ENCODE results near the gene AUNIP.

The AUNIP gene

GRCh38 chr1:25811384-25812082, 47.7 kb downstream of the AUNIP start:
- DNase-seq (ENCODE audit: low read depth in 2 of 2, low spot score in 1 of 2), result no peak

GRCh38 chr1:25810341-25811299, 48.6 kb downstream of the AUNIP start:
- peak; percentile 46 to 78 for DNase-seq (ENCODE audit: low read depth in 2 of 2, low spot score in 1 of 2)

DNA sequence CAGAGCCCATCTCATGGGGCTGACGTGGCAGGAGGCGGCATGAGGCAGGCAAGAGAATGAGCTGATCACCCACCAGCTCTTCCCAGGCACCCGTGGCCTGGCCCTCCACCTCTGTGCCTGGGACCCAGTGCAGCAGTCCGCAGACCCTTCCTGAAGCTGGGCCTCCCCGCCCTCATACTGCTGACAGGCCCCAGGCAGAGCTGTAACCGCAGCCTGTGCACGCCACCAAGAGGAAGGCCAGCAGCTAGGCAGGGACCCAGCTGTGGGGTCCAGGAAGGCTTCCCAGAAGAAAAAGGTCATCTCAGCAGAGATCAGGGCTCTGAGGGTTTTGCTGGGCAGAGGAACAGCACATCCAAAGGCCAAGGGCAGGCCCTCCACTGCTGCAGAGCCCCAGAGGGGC, 49.3 kb downstream of the AUNIP start:
- no peak for DNase-seq (ENCODE audit: low read depth in 2 of 2, low spot score in 1 of 2)

DNA sequence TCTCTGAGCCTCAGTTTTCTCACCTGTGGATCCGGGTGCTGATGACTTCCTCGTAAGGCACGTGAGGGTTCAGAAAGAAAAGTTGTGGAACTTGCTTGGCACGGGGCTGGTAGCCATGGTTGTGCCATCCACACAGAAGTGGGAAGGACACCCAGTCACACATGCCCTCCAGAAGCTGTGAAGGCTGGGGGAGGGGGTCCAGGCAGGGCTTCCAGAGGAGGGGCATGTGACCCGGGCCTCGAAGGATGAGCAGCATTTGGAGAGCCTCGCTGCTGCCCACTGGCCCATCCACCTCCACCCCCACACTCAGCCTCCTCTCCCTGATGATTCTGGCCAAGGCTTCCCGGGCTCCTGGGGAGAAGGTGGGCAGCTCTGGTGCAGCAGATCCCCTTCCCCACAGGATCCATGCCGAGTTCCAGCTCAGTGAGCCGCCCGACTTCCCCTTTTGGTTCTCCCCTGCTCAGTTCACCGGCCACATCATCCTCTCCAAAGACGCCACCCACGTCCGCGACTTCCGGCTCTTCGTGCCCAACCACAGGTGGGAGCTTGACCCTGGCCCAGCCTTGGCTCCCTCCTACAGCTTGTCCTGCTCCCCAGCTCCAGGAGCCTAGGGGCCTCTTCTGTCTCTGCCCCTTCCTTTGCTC, 49.9 kb downstream of the AUNIP start:
- no peak for DNase-seq (ENCODE audit: low read depth in 2 of 2, low spot score in 1 of 2)

DNA sequence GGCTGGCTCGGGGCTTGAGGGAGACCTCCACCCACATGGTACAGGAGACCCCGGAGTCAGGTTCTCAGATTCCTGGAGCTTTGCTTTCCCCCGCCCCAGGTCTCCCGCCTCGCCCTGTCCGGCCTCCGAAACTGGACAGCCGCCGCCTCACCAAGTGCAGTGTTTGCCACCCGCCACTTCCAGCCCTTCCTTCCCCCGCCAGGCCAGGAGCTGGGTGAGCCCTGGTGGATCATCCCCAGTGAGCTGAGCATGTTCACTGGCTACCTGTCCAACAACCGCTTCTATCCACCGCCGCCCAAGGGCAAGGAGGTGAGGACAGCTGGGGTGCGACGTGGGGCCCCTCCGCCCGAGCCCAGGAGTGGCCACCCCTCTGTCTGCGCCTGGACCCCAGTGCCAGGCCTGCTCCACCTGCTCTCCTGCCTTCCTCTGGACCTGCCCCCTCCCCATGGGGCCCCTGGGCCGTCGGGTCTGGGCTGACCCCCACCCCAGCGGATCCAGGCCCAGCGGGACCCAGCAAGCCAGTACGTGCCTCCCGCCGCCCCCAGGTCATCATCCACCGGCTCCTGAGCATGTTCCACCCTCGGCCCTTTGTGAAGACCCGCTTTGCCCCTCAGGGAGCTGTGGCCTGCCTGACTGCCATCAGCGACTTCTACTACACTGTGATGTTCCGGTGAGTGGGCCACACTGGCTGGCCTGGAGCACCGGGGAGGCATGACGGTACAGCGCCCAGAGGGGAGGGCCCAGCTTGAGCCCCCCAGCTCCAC, 50.6 kb downstream of the AUNIP start:
- no peak for DNase-seq (ENCODE audit: low read depth in 2 of 2, low spot score in 1 of 2)

- no peak for DNase-seq (ENCODE audit: low read depth in 2 of 2, low spot score in 1 of 2)
Measured at GRCh38 chr1:25807480-25808390, 51.5 kb downstream of the AUNIP start.

DNA sequence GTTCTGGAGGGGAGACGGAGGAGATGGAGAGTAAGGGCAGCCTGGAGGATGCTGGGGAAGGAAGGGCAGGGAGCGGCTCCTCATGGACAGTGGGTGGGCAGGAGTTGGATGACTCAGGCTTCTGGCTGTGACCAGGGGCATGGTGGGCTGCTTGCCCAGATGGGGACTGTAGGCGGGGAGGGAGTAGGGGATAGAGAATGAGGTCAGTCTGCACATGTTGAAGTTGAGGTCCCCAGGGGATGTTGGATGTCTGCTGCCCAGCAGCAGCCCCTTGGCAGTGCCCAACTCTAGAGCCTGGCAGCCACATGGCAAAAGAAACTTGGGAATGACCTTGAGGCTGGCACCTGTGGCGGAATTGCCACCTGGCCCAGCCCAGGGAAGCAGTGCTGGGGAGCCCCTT, 52.8 kb downstream of the AUNIP start:
- no peak for DNase-seq (ENCODE audit: low read depth in 2 of 2, low spot score in 1 of 2)

- no peak for DNase-seq (ENCODE audit: low read depth in 2 of 2, low spot score in 1 of 2)
Measured at GRCh38 chr1:25805863-25806225, 53.4 kb downstream of the AUNIP start.

DNA sequence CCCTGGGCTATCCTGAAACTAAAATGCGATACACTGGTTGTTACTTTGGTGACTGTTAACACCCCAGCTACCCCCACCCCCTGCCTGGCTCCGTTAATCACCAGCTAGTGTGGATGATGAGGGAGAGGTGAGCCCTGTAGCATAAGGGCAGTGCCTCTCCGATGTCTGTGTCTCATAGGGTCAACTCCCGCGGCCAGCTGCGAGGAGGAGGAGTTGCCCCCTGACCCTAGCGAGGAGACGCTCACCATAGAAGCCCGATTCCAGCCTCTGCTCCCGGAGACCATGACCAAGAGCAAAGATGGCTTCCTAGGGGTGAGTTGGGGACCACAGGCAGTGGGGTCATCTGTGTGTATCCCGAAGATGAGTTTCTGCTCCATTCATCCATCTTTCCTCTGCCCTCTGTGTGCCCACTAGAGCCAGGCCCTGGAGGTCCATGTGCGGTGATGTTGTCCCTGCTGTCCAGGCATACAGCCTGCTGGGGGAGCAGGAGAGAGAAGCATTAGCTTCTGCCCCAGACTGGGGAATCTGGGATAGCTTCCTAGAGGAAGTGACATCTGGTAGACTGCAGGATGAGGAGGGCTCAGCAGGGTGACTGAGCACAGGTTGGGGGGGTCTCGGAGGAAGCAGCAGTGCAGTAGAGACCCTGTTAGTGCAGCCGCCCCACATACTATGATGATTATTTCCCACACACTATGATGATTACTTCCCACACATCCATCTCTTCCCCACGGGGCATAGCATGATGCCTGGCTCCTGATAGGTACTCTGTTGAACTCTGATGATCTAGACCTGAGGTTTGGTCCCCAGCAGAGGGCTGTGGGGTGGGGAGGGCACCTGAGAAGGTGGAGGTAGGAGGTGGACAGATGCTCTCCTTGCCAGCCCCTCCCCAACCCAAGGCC, 54.0 kb downstream of the AUNIP start:
- DNase-seq (ENCODE audit: low read depth in 2 of 2, low spot score in 1 of 2), result no peak

DNA sequence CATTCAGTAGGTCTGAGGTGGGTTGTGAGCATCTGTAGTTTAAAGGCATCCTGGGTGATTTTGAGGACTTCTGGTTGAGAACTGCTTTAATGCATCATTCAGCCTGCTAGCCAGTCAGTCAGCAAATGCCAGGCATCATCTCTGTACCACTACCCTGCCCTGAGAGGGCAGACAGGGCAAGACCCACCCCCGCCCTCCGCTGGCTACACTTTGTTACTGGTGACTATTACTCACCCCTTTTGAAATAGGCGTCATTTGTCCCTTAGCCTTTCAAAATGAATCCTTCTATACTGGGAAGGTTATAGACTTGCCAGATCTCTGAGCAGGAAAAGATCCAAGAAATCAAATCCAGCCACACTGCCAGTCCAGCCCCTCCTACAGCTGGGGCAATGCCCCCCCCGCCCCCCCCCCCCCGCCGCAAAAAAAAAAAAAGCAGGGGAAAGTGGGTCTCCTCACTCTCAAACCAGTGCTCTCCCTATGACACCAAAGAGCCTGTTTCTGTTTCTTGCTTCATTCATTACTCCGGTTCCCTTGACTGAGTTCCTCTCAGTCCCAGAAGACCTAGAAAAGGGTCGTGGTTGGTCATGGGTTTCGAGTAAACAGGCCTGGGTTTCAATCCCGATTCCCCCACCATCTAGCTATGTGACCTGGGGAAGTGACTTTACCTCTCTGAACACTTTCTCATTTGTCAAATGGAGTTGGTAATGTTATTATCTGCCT, 54.9 kb downstream of the AUNIP start:
- no peak for DNase-seq (ENCODE audit: low read depth in 2 of 2, low spot score in 1 of 2)

- DNase-seq (ENCODE audit: low read depth in 2 of 2, low spot score in 1 of 2), result no peak
Measured at GRCh38 chr1:25803368-25803767, 55.9 kb downstream of the AUNIP start.

DNA sequence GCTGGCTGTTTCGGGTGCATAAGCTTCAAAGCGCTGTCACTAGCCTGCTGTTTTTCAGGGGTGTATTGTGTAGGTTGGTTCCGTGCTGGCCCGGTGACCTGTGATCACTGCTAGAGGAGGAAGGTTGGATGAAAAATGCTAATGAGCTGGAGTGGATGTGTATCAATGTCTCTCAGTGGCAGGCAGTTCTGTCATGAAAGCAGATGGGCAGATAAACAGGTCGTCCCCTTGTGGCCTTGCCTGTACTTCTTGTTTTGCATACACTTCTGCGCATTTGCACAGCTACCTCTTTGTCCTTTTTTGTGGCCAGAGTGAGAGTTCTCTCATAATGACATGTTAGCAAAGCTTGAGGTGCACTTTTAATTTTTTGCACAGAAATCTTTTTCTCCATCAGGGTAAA, 56.3 kb downstream of the AUNIP start:
- no peak for DNase-seq (ENCODE audit: low read depth in 2 of 2, low spot score in 1 of 2)

- DNase-seq (ENCODE audit: low read depth in 2 of 2, low spot score in 1 of 2), result no peak
Measured at GRCh38 chr1:25800703-25801377, 58.4 kb downstream of the AUNIP start.

GRCh38 chr1:25799935-25800702, 59.1 kb downstream of the AUNIP start, which contains the start of gene SELENON:
TSS of gene SELENON (plus strand) at chr1:25800193. CDS start at chr1:25800231, 38 bp downstream.
- DNase-seq (ENCODE audit: low read depth in 2 of 2, low spot score in 1 of 2), result no peak

- no peak for DNase-seq (ENCODE audit: low read depth in 2 of 2, low spot score in 1 of 2)
Measured at GRCh38 chr1:25799352-25799934, 59.8 kb downstream of the AUNIP start.

- DNase-seq (ENCODE audit: low read depth in 2 of 2, low spot score in 1 of 2), result no peak
Measured at GRCh38 chr1:25798666-25799351, 60.4 kb downstream of the AUNIP start.
